Measurements from ENCODE around the gene TMEM51.

TMEM51 gene

GRCh38 chr1:15264769-15265168 is 111.2 kb downstream of the TMEM51 start:
- H3K4me3 ChIP-seq (ENCODE audit: insufficient read depth, low read depth, low read length, poor library complexity, severe bottlenecking), result no peak overlapping the region
- H3K27ac ChIP-seq (ENCODE audit: insufficient read depth, low read length, poor library complexity, severe bottlenecking), result no peak overlapping the region
- DNase-seq, result no peak
- peaks cover 11% of the 10 kb centered on the region for H3K27me3 ChIP-seq (replicated peaks; ENCODE audit: control insufficient read depth, insufficient read depth, low read length, poor library complexity, severe bottlenecking)
- no peaks in the 10 kb centered on the region for H3K36me3 ChIP-seq (ENCODE audit: control insufficient read depth, insufficient read depth, low read length)
- no peaks in the 10 kb centered on the region for H3K9me3 ChIP-seq (ENCODE audit: control insufficient read depth, low read length)
- H3K4me1 ChIP-seq (ENCODE audit: control insufficient read depth, insufficient read depth, low read length, poor library complexity, severe bottlenecking), result no peaks in the 10 kb centered on the region

All from effector memory CD4-positive, alpha-beta T cell (primary cell).